Ovary (tissue), 9 donors: ENCODE measurements around the gene DPEP3. TPM values are rescaled to one million over a fixed set of nuclear protein-coding genes. Genes with fewer than 3 reads are reported as not detected.
A peak's percentile ranks its signal among the peaks of the same experiment; 100 is the strongest.

Source experiments
- DNase-seq, 5 donors: peaks; one replicate each; pipeline ENCODE4 v3.0.0-alpha.2; 2019 to 2020
- H3K27ac ChIP-seq, 2 donors: fragments of 200-600 bp; one replicate each; pipeline versions ENCODE4 v1.5.1 to v1.8.0; 2019 to 2022
- H3K27me3 ChIP-seq: fragments of 200-600 bp; one replicate; pipeline ENCODE4 v1.8.0; 2022
- H3K36me3 ChIP-seq: fragments of 200-600 bp; sonication (generic); one replicate; pipeline ENCODE4 v1.5.1; 2019
- H3K4me1 ChIP-seq: one replicate; pipeline ENCODE4 v1.8.1; 2013; ENCODE audit warnings: mild to moderate bottlenecking, moderate library complexity; ENCODE audit not compliant: insufficient read depth
- H3K4me3 ChIP-seq: fragments of 200-600 bp; sonication (generic); one replicate; pipeline ENCODE4 v1.5.1; 2017
- H3K9me3 ChIP-seq, 2 donors: fragments of 200-600 bp in 1 of 2; sonication (generic) in 1 of 2; one replicate each; pipeline versions ENCODE4 v1.5.1 to v1.8.1; 2013 to 2019; ENCODE audit warnings: mild to moderate bottlenecking in 1 of 2, moderate library complexity in 1 of 2
- EP300 ChIP-seq: sonication (generic); formaldehyde crosslinking; IDR thresholded peaks from one replicate; pipeline ENCODE4 v1.6.1; 2017; ENCODE audit warnings: antibody characterized with exemption
- POLR2A ChIP-seq: fragments of 450-650 bp; IDR thresholded peaks from one replicate; pipeline ENCODE4 v1.6.1; 2017; ENCODE audit warnings: antibody characterized with exemption, mild to moderate bottlenecking, moderate library complexity
- WGBS, 3 donors: extraction: QIAGEN DNeasy Blood & Tissue Kit in 1 of 3; methylation state at CpG; one replicate each; pipeline versions ENCODE4 v1.1.5 to v1.1.7; 2013 to 2017; 5-methylcytosine and 5-hydroxymethylcytosine counted together
- intact Hi-C, 4 donors: fragments of 100-400 bp; cut with DNase I; formaldehyde crosslinking; loops; one replicate each; pipeline versions ENCODE4 v1.11.0 to v1.15.1; 2022 to 2023
- polyA plus RNA-seq, 2 donors: library from polyadenylated mRNA; stranded (reverse); fragments of 200-250 nt in 1 of 2; fragments of 350-450 nt in 1 of 2; fragmentation: Illumina TruSeq in 1 of 2; extraction: RNeasy Lipid Tissue Mini Kit (QIAGEN cat#74804) in 1 of 2; gene quantifications; one replicate each; pipeline ENCODE4 v1.2.3, GENCODE V29; 2013 to 2014
- total RNA-seq, 7 donors: library from RNA; depleted of rRNA in 2 of 7; stranded (reverse); fragments of >200 nt in 2 of 7; fragmentation: NEBNext Ultra II Directional in 3 of 7; extraction: Animal tissue kit (Norgen Biotek cat#: 25700) in 3 of 7; gene quantifications; one replicate each; pipeline versions ENCODE4 v1.1.0 to v1.2.4, GENCODE V29; 2016 to 2023
- TF ChIP-seq, protein P1 (sequence below), 3 donors: fragments of 450-650 bp in 2 of 3; fragments of 200-600 bp in 1 of 3; IDR thresholded peaks; one replicate each; pipeline versions ENCODE4 v1.5.1 to v1.8.0; 2016 to 2022; ENCODE audit warnings: antibody characterized with exemption in 3 of 3, mild to moderate bottlenecking in 1 of 3
- donor health status: DM: no; HTN: no; CAD: no; lungs with moderate emphysema.
- donor health status: DM: no; HTN: no; CAD: no.
- donor health status: Bipolar disorder and iron deficiency.
- donor health status: DM: yes; HTN: yes; CAD: no.
- donor health status: DM: no; HTN: no; CAD: no.
- donor health status: DM: yes; HTN: yes; CAD: no.

DPEP3 gene
- total and polyA plus RNA-seq, 9 donors = 0.05 to 0.23 TPM; not detected in 7

DNA sequence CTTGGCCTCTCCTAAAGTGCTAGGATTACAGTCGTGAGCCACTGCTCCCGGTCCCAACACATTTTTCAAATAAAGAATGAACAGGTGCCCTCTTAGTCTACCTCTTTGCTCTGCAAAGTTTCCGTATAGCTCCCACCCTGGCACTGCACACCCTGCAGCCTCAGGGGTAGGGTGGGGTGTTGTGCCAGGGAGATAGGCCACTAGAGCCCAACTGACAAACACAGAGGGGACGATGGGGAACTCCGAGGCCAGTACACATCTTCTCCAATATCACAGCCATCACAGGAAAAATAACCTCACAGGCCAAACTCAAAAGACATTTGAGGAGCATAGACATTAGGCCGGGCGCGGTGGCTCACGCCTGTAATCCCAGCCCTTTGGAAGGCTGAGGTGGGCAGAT, 9.2 kb downstream of the DPEP3 start:
- Histone ChIP-seq H3K9me3 (no peaks in the 10 kb centered on the region), H3K27ac (no peak overlapping the region), H3K4me1 (peaks cover 11% of the 10 kb centered on the region), H3K36me3 (no peaks in the 10 kb centered on the region), H3K27me3 (no peaks in the 10 kb centered on the region), H3K4me3 (no peak overlapping the region)
- intact Hi-C loops = no loop called here
- TF ChIP-seq EP300 (no peak), POLR2A (no peak)
- TF ChIP-seq, protein P1, sequence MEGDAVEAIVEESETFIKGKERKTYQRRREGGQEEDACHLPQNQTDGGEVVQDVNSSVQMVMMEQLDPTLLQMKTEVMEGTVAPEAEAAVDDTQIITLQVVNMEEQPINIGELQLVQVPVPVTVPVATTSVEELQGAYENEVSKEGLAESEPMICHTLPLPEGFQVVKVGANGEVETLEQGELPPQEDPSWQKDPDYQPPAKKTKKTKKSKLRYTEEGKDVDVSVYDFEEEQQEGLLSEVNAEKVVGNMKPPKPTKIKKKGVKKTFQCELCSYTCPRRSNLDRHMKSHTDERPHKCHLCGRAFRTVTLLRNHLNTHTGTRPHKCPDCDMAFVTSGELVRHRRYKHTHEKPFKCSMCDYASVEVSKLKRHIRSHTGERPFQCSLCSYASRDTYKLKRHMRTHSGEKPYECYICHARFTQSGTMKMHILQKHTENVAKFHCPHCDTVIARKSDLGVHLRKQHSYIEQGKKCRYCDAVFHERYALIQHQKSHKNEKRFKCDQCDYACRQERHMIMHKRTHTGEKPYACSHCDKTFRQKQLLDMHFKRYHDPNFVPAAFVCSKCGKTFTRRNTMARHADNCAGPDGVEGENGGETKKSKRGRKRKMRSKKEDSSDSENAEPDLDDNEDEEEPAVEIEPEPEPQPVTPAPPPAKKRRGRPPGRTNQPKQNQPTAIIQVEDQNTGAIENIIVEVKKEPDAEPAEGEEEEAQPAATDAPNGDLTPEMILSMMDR (IDR thresholded peaks at IDR 0.05) = no peak
- no peak for DNase-seq
- WGBS, 3 donors = 93 to 96% (median 95%) methylated on average over 9 of the region's 9 CpGs

DNA sequence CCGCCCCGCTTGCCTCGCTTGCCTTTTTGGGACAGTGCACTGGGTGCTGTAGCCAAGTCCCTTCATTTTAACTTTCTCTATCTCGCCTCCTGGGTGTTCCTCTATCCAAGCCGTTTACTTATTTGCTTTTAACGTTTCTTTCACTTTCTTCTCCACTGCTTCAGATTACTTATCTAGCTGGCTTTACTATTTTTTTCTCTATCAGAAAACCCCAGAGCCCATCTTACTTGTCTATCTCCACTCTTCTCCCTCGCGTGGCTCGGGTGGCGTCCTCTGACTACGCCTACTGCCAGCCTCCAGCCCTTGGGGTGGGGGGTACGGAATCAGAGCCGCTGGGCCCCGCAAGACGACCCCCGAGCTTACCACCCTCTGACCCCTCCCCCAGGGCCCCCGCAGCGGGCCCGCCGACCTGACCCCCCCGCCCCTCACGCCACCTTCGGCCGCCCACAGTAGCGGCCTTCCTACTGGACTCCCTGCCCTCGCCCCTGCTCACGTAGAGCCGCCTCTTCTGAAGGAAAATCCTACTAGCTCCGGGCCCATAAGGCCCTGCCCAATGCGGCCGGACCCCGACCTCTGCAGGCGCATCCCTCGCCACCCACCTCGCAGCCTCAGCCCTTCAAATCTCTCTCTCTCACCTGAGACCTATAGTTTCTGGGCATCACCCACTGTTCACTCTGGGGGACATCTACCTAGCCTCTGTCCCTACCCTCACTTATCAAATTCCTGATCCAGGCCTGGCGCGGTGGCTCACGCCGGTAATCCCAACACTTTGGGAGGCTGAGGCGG, 10.9 kb downstream of the DPEP3 start:
- intact Hi-C loops = no loop called here
- H3K27ac ChIP-seq = peak overlapping the region; percentile 16 to 86
- peaks cover 11% of the 10 kb centered on the region for H3K4me1 ChIP-seq
- no peaks in the 10 kb centered on the region for H3K36me3 ChIP-seq
- H3K9me3 ChIP-seq = no peaks in the 10 kb centered on the region
- peak in 2 of 5 donors; percentile 54 to 58 for DNase-seq
- peak overlapping the region; percentile 68 for H3K4me3 ChIP-seq
- TF ChIP-seq EP300 (no peak), POLR2A (no peak)
- TF ChIP-seq, protein P1 (IDR thresholded peaks at IDR 0.05) = no peak
- 29 to 35% (median 32%) methylated on average over 40 of the region's 40 CpGs for WGBS, 3 donors
- H3K27me3 ChIP-seq = no peaks in the 10 kb centered on the region

DNA sequence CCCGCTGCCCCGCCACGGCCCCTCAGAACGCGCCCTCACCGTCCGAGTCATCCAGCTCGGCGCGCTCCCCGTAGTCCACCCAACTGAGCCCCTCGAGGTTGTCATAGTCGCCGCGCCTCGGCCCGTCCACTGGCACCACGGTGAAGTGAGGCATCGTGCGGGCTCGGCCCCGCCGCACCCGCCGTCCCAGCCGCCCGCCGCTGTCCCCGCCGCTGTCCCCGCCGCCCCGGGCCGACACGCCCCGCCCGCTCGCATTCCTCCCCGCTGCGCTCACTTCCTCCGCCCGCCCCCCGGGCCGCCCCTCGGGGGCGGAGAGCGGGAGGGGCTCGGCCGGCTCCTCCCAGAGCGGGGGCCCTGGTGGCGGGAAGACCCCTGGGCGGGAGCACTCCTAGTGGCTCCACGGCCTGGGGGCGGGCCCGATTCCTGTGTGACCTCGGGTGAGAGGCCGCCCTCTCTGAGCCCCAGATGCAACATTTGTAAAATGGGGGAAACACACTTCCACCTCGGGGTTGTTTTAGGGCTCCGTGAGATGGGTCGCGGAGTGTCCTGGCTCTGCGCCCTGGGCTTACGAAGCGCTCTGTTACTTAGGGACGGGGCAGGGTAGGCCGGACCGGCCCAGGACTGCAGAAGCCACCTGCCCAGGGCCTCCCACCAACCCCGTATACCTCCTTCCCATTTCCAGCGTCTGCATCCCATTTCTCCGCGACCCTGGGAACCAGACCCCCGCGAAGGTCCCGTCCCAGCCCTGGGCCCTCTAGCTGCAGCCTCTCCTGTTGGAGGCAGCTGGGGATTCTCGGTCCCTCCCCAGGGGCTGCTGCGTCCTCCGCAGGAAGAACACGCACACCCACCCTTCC, 11.7 kb downstream of the DPEP3 start, which contains the start of gene SLC12A4:
Gene SLC12A4 (minus strand): TSS at position 238 of the 854 bp plus-strand sequence. CDS start 84 bp downstream, at position 154.
- TF ChIP-seq, protein P1 (IDR thresholded peaks at IDR 0.05) = peak in 1 of 3 donors; percentile 22
- TF ChIP-seq POLR2A (peak; percentile 93), EP300 (no peak)
- Histone ChIP-seq H3K4me3 (peak within 1 kb of the TSS; percentile 68), H3K36me3 (no peaks in the 10 kb centered on the region), H3K9me3 (no peaks in the 10 kb centered on the region), H3K27me3 (no peaks in the 10 kb centered on the region), H3K27ac (peak within 1 kb of the TSS; percentile 86 to 96), H3K4me1 (peaks cover 13% of the 10 kb centered on the region)
- peak; percentile 82 to 87 (median 85) for DNase-seq
- WGBS, 3 donors = 1% methylated on average over 21 to 78 of the region's 78 CpGs
- intact Hi-C loops = no loop called here

DNA sequence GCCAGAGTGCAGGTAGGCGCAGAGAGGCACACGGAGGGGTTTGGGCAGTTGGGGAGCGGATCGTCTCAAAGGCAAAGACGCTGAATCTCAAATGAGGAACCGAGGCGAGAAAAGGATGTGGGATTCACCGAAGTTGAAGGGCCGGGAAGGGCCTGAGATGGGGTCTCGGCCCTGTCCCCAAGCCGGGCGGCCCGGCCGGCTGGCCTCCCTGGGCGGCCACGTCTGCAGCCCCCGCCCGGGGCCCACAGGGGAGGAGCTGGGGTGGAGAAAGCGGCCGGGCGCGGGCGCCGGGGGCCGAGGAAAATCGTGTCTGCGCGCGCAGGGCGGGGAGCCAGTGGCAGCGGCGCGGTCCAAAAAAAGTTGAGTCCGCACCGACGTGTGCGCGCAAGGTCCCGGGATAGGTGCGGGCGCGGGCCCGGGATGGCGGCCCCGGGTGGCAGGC, 12.3 kb downstream of the DPEP3 start:
- H3K27ac ChIP-seq = peak overlapping the region; percentile 86 to 96
- H3K9me3 ChIP-seq = no peaks in the 10 kb centered on the region
- TF ChIP-seq EP300 (no peak), POLR2A (no peak)
- TF ChIP-seq, protein P1 (IDR thresholded peaks at IDR 0.05) = no peak
- peak; percentile 55 to 81 (median 68) for DNase-seq
- H3K4me3 ChIP-seq = peak overlapping the region; percentile 68
- intact Hi-C loops = no loop called here
- H3K4me1 ChIP-seq = peaks cover 13% of the 10 kb centered on the region
- no peaks in the 10 kb centered on the region for H3K27me3 ChIP-seq
- H3K36me3 ChIP-seq = no peaks in the 10 kb centered on the region
- 0 to 1% (median 0%) methylated on average over 38 to 45 of the region's 45 CpGs for WGBS, 3 donors
